ENCODE results near the gene USP12.
"Not testable (repeated sequence)": the region's sequence is repeated elsewhere in the genome, so short reads cannot be mapped to it uniquely, and the experiment has no call there.

GRCh38 chr13:27141159-27141558 lies 30.5 kb downstream of the USP12 start:
- TF ChIP-seq CTBP1 (IDR thresholded peaks at IDR 0.05; ENCODE audit: borderline replicate concordance); ZNF384 (IDR thresholded peaks at IDR 0.05); SUZ12 (IDR thresholded peaks at IDR 0.05); ELF4 (IDR thresholded peaks at IDR 0.05); SP1 (IDR thresholded peaks at IDR 0.05); BHLHE40 (IDR thresholded peaks at IDR 0.05; ENCODE audit: borderline replicate concordance): not testable (repeated sequence)

Data from HEK293T (cell line).